ENCODE data around the gene CIITA. TPM values are rescaled to one million over a fixed set of nuclear protein-coding genes. Genes with fewer than 3 reads are reported as not detected.

Gene CIITA
- total and polyA plus RNA-seq, 2 experiments from 2014 or later, result 0.06 to 1.1 TPM

- no peak for DNase-seq (ENCODE audit: low read depth in 1 of 2, low spot score in 1 of 2)
- Histone ChIP-seq H3K4me1 (ENCODE audit: low read depth) (peaks cover 10% of the 10 kb centered on the region), H3K27ac (no peak overlapping the region), H3K27me3 (no peaks in the 10 kb centered on the region), H3K9me3 (ENCODE audit: low read depth) (no peaks in the 10 kb centered on the region), H3K4me3 (no peak overlapping the region), H3K36me3 (no peaks in the 10 kb centered on the region)
- TF ChIP-seq, protein P1, sequence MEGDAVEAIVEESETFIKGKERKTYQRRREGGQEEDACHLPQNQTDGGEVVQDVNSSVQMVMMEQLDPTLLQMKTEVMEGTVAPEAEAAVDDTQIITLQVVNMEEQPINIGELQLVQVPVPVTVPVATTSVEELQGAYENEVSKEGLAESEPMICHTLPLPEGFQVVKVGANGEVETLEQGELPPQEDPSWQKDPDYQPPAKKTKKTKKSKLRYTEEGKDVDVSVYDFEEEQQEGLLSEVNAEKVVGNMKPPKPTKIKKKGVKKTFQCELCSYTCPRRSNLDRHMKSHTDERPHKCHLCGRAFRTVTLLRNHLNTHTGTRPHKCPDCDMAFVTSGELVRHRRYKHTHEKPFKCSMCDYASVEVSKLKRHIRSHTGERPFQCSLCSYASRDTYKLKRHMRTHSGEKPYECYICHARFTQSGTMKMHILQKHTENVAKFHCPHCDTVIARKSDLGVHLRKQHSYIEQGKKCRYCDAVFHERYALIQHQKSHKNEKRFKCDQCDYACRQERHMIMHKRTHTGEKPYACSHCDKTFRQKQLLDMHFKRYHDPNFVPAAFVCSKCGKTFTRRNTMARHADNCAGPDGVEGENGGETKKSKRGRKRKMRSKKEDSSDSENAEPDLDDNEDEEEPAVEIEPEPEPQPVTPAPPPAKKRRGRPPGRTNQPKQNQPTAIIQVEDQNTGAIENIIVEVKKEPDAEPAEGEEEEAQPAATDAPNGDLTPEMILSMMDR (IDR thresholded peaks at IDR 0.05; ENCODE audit: low read depth, low read length), result no peak
These were observed 101.1 kb downstream of the CIITA start for GRCh38 chr16:10978124-10978523.

- DNase-seq (ENCODE audit: low read depth in 1 of 2, low spot score in 1 of 2), result no peak
- TF ChIP-seq, protein P1 (IDR thresholded peaks at IDR 0.05; ENCODE audit: low read depth, low read length), result no peak
- Histone ChIP-seq H3K27me3 (no peaks in the 10 kb centered on the region), H3K4me3 (no peak overlapping the region), H3K4me1 (ENCODE audit: low read depth) (peaks cover 10% of the 10 kb centered on the region), H3K36me3 (no peaks in the 10 kb centered on the region), H3K9me3 (ENCODE audit: low read depth) (no peaks in the 10 kb centered on the region), H3K27ac (no peak overlapping the region)
These were observed 102.0 kb downstream of the CIITA start for GRCh38 chr16:10978871-10979446.

GRCh38 chr16:10979717-10980601 is 103.0 kb downstream of the CIITA start:
- no peaks in the 10 kb centered on the region for H3K27me3 ChIP-seq
- H3K9me3 ChIP-seq (ENCODE audit: low read depth), result no peaks in the 10 kb centered on the region
- H3K4me3 ChIP-seq, result no peak overlapping the region
- peak in 1 of 2 donors; percentile 84 for DNase-seq (ENCODE audit: low read depth in 1 of 2, low spot score in 1 of 2)
- peaks cover 10% of the 10 kb centered on the region for H3K4me1 ChIP-seq (ENCODE audit: low read depth)
- H3K36me3 ChIP-seq, result no peaks in the 10 kb centered on the region
- H3K27ac ChIP-seq, result no peak overlapping the region
- TF ChIP-seq, protein P1 (IDR thresholded peaks at IDR 0.05; ENCODE audit: low read depth, low read length), result no peak

DNA sequence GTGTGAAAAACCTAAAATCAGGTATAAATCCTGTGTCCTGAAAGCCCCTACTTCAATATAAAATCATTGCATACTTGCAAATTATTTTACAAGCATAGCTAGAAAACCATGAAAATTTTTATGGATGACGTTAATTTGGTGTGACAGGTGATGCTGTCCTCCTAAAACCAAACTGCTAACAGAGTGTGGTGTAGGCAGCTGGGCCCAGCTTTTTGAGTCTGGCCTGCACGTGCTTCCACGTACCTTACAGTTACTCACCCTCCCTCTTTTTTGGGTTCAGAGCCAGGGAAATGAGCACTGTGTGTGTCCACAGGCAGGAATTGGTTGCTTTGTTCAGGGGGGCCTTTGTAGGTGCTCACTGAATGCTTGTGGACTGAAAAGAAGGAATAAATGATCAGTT is 103.8 kb downstream of the CIITA start:
- Histone ChIP-seq H3K4me3 (no peak overlapping the region), H3K27me3 (no peaks in the 10 kb centered on the region), H3K4me1 (ENCODE audit: low read depth) (peaks cover 10% of the 10 kb centered on the region), H3K27ac (no peak overlapping the region), H3K36me3 (no peaks in the 10 kb centered on the region), H3K9me3 (ENCODE audit: low read depth) (no peaks in the 10 kb centered on the region)
- DNase-seq (ENCODE audit: low read depth in 1 of 2, low spot score in 1 of 2), result no peak
- TF ChIP-seq, protein P1 (IDR thresholded peaks at IDR 0.05; ENCODE audit: low read depth, low read length), result no peak

GRCh38 chr16:10981697-10982216 is 104.8 kb downstream of the CIITA start:
- TF ChIP-seq, protein P1 (IDR thresholded peaks at IDR 0.05; ENCODE audit: low read depth, low read length), result peak; percentile 23
- no peak for DNase-seq (ENCODE audit: low read depth in 1 of 2, low spot score in 1 of 2)

More at GRCh38 chr16:10981697-10982216, 104.8 kb downstream of the CIITA start:
- H3K27ac ChIP-seq, result no peak overlapping the region
- no peaks in the 10 kb centered on the region for H3K27me3 ChIP-seq
- no peak overlapping the region for H3K4me3 ChIP-seq
- H3K9me3 ChIP-seq (ENCODE audit: low read depth), result no peaks in the 10 kb centered on the region
- H3K4me1 ChIP-seq (ENCODE audit: low read depth), result peaks cover 5% of the 10 kb centered on the region
- H3K36me3 ChIP-seq, result no peaks in the 10 kb centered on the region
